Trophoblast cell (in vitro differentiated cells and primary cell): ENCODE measurements around the gene BRD1.

Experiments
- DNase-seq, 2 donors: peaks; one replicate each; pipeline ENCODE4 v3.0.0-alpha.2; 2016
- H2AFZ ChIP-seq: 2 replicates; pipeline ENCODE4 v1.6.1; 2013; ENCODE audit warnings: low read length, moderate library complexity, mild to moderate bottlenecking; ENCODE audit not compliant: insufficient read depth, poor library complexity
- H2AK5ac ChIP-seq: 2 replicates; pipeline ENCODE4 v1.6.1; 2013; ENCODE audit warnings: mild to moderate bottlenecking, low read length
- H2BK120ac ChIP-seq: 2 replicates; pipeline ENCODE4 v1.6.1; 2013; ENCODE audit warnings: low read length, mild to moderate bottlenecking, moderate library complexity; ENCODE audit not compliant: insufficient read depth, poor library complexity
- H2BK12ac ChIP-seq: 2 replicates; pipeline ENCODE4 v1.6.1; 2013; ENCODE audit warnings: mild to moderate bottlenecking, low read length, moderate library complexity
- H2BK5ac ChIP-seq: 2 replicates; pipeline ENCODE4 v1.6.1; 2013; ENCODE audit warnings: low read length, low read depth, moderate library complexity, mild to moderate bottlenecking; ENCODE audit not compliant: poor library complexity
- H3K14ac ChIP-seq: 2 replicates; pipeline ENCODE4 v1.6.1; 2013; ENCODE audit warnings: mild to moderate bottlenecking, low read length
- H3K18ac ChIP-seq: 2 replicates; pipeline ENCODE4 v1.6.1; 2013; ENCODE audit warnings: mild to moderate bottlenecking, low read length
- H3K23ac ChIP-seq: 2 replicates; pipeline ENCODE4 v1.6.1; 2013; ENCODE audit warnings: low read length
- H3K27ac ChIP-seq: 2 replicates; pipeline ENCODE4 v1.5.1; 2013; ENCODE audit warnings: low read depth, mild to moderate bottlenecking, inconsistent platforms, low read length, moderate library complexity
- H3K27me3 ChIP-seq: 2 replicates; pipeline ENCODE4 v1.6.1; 2013; ENCODE audit warnings: inconsistent platforms, mild to moderate bottlenecking, low read length, moderate library complexity; ENCODE audit not compliant: insufficient read depth
- H3K36me3 ChIP-seq, 2 experiments: 1 replicate in 1 of 2; 2 replicates in 1 of 2; pipeline ENCODE4 v1.6.1; 2013; ENCODE audit warnings: low read length in 2 of 2, mild to moderate bottlenecking in 2 of 2, moderate library complexity in 1 of 2; ENCODE audit not compliant: insufficient read depth in 2 of 2, control insufficient read depth in 1 of 2
- H3K4ac ChIP-seq: 2 replicates; pipeline ENCODE4 v1.6.1; 2013; ENCODE audit warnings: low read depth, mild to moderate bottlenecking, low read length, moderate library complexity
- H3K4me1 ChIP-seq, 2 experiments: 1 replicate in 1 of 2; 2 replicates in 1 of 2; pipeline ENCODE4 v1.6.1; 2013; ENCODE audit warnings: low read length in 2 of 2, mild to moderate bottlenecking in 2 of 2, moderate library complexity in 1 of 2; ENCODE audit not compliant: insufficient read depth in 2 of 2, control insufficient read depth in 1 of 2
- H3K4me2 ChIP-seq: 2 replicates; pipeline ENCODE4 v1.6.1; 2013; ENCODE audit warnings: inconsistent platforms, mild to moderate bottlenecking, low read length, moderate library complexity
- H3K4me3 ChIP-seq: 2 replicates; pipeline ENCODE4 v1.5.1; 2013; ENCODE audit warnings: mild to moderate bottlenecking, low read depth, low read length, inconsistent platforms
- H3K79me1 ChIP-seq: one replicate; pipeline ENCODE4 v1.6.1; 2013; ENCODE audit warnings: low read length
- H3K79me2 ChIP-seq: 2 replicates; pipeline ENCODE4 v1.6.1; 2013; ENCODE audit warnings: low read length, mild to moderate bottlenecking; ENCODE audit not compliant: control insufficient read depth, insufficient read depth, poor library complexity
- H3K9ac ChIP-seq: 2 replicates; pipeline ENCODE4 v1.6.1; 2013; ENCODE audit warnings: mild to moderate bottlenecking, low read length
- H3K9me3 ChIP-seq: 2 replicates; pipeline ENCODE4 v1.6.1; 2013; ENCODE audit warnings: low read depth, mild to moderate bottlenecking, control low read depth, inconsistent platforms, low read length; ENCODE audit not compliant: insufficient read depth
- H4K12ac ChIP-seq: 2 replicates; pipeline ENCODE4 v1.6.1; 2013; ENCODE audit warnings: low read depth, mild to moderate bottlenecking, low read length, moderate library complexity
- H4K8ac ChIP-seq: 2 replicates; pipeline ENCODE4 v1.6.1; 2013; ENCODE audit warnings: low read depth, mild to moderate bottlenecking, low read length, moderate library complexity
- H4K91ac ChIP-seq: one replicate; pipeline ENCODE4 v1.6.1; 2013; ENCODE audit warnings: low read depth, mild to moderate bottlenecking, low read length, moderate library complexity
- WGBS: extraction: QIAGEN DNeasy Blood & Tissue Kit; methylation state at CpG from one replicate; pipeline ENCODE4 v1.1.7; 2013; ENCODE audit warnings: missing lambda C conversion rate; ENCODE audit not compliant: insufficient read length, insufficient coverage; ENCODE audit errors: extremely low coverage; 5-methylcytosine and 5-hydroxymethylcytosine counted together

Gene BRD1

GRCh38 chr22:49861642-49862495 is 34.2 kb upstream of the BRD1 start:
- no peak overlapping the region for H4K8ac ChIP-seq
- no peak overlapping the region for H4K91ac ChIP-seq
- no peak overlapping the region for H2AFZ ChIP-seq
- peaks cover 14% of the 10 kb centered on the region for H3K79me2 ChIP-seq
- H3K4me3 ChIP-seq, result no peak overlapping the region
- H3K14ac ChIP-seq, result no peak overlapping the region
- no peak overlapping the region for H3K27ac ChIP-seq
- DNase-seq, result no peak
- no CpG with 5 or more reads among the region's 29 CpGs for WGBS
- no peak overlapping the region for H3K9ac ChIP-seq
- peak overlapping the region; percentile 65 for H3K4ac ChIP-seq
- no peak overlapping the region for H3K23ac ChIP-seq
- no peaks in the 10 kb centered on the region for H3K4me1 ChIP-seq
- no peak overlapping the region for H4K12ac ChIP-seq
- H3K27me3 ChIP-seq, result no peaks in the 10 kb centered on the region
- no peak overlapping the region for H2AK5ac ChIP-seq
- H3K4me2 ChIP-seq, result no peak overlapping the region
- H2BK120ac ChIP-seq, result no peak overlapping the region
- no peak overlapping the region for H3K18ac ChIP-seq
- H3K9me3 ChIP-seq, result peaks cover 8% of the 10 kb centered on the region
- H2BK5ac ChIP-seq, result no peak overlapping the region
- peaks cover 8 to 17% of the 10 kb centered on the region in 2 experiments for H3K36me3 ChIP-seq
- H3K79me1 ChIP-seq, result no peaks in the 10 kb centered on the region
- H2BK12ac ChIP-seq, result no peak overlapping the region

DNA sequence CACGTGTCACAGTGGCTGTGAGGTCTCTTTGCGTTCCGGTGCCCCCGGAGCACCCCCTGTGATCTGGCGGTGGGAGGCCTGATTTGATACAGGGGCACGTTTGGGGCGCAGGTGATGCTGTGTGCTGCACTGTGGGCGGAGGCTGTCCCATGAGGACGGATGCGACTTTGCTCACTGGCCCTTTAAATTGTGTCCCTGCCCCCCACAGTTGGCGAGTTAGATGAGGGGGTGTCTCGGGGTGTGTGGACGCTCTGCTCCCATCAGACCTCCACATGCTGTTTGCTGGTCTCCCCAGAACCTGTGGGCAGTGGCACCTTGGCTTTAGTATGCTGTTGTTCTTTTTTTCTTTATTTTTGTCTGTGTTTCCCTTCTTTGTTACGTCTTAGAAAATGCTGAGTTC is 31.2 kb upstream of the BRD1 start:
- Histone ChIP-seq H2BK120ac (no peak overlapping the region), H3K4me2 (no peak overlapping the region), H3K36me3 (peaks cover 7 to 15% of the 10 kb centered on the region in 2 experiments), H4K91ac (no peak overlapping the region), H2AFZ (no peak overlapping the region), H3K9me3 (peaks cover 4% of the 10 kb centered on the region), H3K4me1 (peaks cover 4 to 8% of the 10 kb centered on the region in 2 experiments), H3K4me3 (no peak overlapping the region), H2AK5ac (no peak overlapping the region), H3K79me1 (peaks cover 4% of the 10 kb centered on the region), H3K23ac (no peak overlapping the region), H3K27ac (no peak overlapping the region), H3K27me3 (no peaks in the 10 kb centered on the region), H4K12ac (no peak overlapping the region), H3K4ac (peak overlapping the region; percentile 14), H2BK5ac (no peak overlapping the region), H3K18ac (no peak overlapping the region), H2BK12ac (no peak overlapping the region), H3K79me2 (peaks cover 28% of the 10 kb centered on the region), H3K9ac (no peak overlapping the region), H4K8ac (no peak overlapping the region), H3K14ac (no peak overlapping the region)
- no peak for DNase-seq
- WGBS, result no CpG with 5 or more reads among the region's 14 CpGs

DNA sequence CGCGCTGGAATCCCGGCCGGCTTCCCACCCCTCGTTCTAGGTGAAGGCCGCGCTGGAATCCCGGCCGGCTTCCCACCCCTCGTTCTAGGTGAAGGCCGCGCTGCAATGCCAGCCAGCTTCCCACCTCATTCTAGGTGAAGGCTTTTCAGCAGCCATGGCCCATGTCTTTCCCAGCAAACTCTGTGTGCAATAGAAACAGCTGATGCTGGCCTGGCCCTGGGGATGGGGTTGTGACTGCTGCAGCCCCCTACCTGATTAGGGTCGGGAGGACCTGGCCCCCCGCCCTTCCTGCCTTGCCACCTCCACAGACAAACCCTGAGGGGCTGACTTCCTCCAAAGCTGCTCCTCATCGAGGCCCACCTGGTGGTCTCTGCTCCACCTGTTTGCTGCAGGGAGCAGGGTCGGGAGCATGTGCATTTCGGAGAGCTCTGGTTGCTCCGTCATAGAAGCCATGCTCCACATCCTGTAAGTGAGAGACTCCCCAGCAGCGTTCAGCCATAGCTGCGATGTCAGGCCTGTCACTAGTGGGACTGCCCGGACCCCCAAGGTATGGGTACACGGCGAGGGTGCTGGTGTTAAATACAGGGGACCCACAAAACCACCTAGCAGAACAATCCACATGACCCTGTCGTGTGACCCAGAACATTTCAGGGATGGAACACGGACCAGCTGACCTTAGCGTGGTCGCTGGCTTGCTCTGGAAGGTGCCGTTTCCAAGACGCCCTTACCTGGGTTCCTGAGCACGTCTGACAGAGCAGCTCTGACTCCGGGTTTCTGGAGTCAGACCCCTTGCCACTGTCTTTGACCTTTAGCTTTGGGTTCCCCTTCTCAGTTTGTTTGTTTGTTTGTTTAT is 29.3 kb upstream of the BRD1 start:
- Histone ChIP-seq H3K14ac (no peak overlapping the region), H4K8ac (no peak overlapping the region), H2AK5ac (no peak overlapping the region), H2BK120ac (no peak overlapping the region), H4K91ac (no peak overlapping the region), H3K27me3 (no peaks in the 10 kb centered on the region), H3K4me3 (no peak overlapping the region), H4K12ac (no peak overlapping the region), H2BK5ac (no peak overlapping the region), H3K9me3 (peaks cover 4% of the 10 kb centered on the region), H3K79me1 (peaks cover 10% of the 10 kb centered on the region), H3K4me1 (peaks cover 4 to 11% of the 10 kb centered on the region in 2 experiments), H3K18ac (no peak overlapping the region), H3K4me2 (no peak overlapping the region), H2BK12ac (no peak overlapping the region), H3K79me2 (peaks cover 33% of the 10 kb centered on the region), H3K9ac (no peak overlapping the region), H3K23ac (no peak overlapping the region), H3K27ac (no peak overlapping the region), H2AFZ (no peak overlapping the region), H3K4ac (peak overlapping the region; percentile 35), H3K36me3 (peaks cover 7 to 15% of the 10 kb centered on the region in 2 experiments)
- WGBS, result no CpG with 5 or more reads among the region's 31 CpGs
- no peak for DNase-seq

- Histone ChIP-seq H3K79me2 (peaks cover 30% of the 10 kb centered on the region), H3K4me3 (no peak overlapping the region), H3K9me3 (peaks cover 4% of the 10 kb centered on the region), H2BK5ac (no peak overlapping the region), H4K8ac (no peak overlapping the region), H3K27ac (no peak overlapping the region), H3K18ac (no peak overlapping the region), H4K91ac (no peak overlapping the region), H2BK12ac (no peak overlapping the region), H3K4ac (peak overlapping the region; percentile 48), H2BK120ac (no peak overlapping the region), H4K12ac (no peak overlapping the region), H3K14ac (no peak overlapping the region), H3K4me2 (no peak overlapping the region), H2AK5ac (no peak overlapping the region), H3K23ac (no peak overlapping the region), H3K9ac (no peak overlapping the region), H3K4me1 (peaks cover 4 to 11% of the 10 kb centered on the region in 2 experiments), H3K79me1 (peaks cover 10% of the 10 kb centered on the region), H2AFZ (no peak overlapping the region), H3K36me3 (peaks cover 7 to 15% of the 10 kb centered on the region in 2 experiments), H3K27me3 (peaks cover 5% of the 10 kb centered on the region)
- no peak for DNase-seq
- WGBS, result no CpG with 5 or more reads among the region's 23 CpGs
These were observed 28.7 kb upstream of the BRD1 start for GRCh38 chr22:49856343-49856742.
